ENCODE measurements around the gene RNF13. TPM values are rescaled to one million over a fixed set of nuclear protein-coding genes. Genes with fewer than 3 reads are reported as not detected.

Gene RNF13
- total RNA-seq, 1 experiment from 2014 or later = 76.9 TPM

DNA sequence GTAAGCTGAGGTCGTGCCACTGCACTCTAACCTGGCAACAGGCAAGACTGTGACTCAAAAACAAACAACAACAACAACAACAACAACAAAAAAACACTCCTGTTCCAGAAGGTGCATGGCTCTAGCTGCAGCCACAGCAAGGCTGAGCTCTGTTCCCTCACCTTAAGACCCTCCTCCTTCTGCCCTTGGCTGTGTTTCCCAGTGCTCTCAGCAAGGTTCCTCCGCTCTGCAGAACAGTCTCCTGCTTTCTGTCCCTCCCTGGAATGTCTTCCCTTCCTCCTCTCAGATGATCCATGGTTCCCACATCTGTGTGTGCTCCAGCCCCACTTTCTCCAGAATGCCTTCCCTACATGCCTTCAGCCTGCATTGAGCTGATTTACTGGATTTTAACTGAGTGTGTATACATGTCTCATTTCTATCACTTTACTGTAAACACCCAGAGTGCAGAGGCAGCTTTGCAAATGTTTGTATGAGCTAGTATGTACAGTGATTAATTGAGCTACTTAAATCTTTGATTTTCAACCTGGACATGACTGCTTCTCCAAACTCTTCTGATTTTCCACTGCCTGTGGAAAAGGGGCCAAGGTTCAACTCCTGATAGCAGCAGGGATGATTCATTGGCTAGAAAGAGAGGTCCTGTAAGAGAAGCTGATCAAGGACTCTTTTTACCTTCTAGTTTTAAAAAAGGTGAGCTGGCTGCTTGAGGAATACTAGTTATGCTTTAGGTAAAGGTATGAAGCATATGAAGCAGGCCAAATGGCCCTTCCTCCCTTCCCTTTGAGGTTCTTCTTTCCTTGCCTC, 35.4 kb upstream of the RNF13 start:
- BruUV-seq (replicated peaks) = no TSS peak
- H3K27me3 ChIP-seq (ENCODE audit: control insufficient read depth, insufficient read depth, low read length) = no peaks in the 10 kb centered on the region
- ATAC-seq (no peak), DNase-seq (ENCODE audit: low read depth, low spot score) (no peak)
- CTCF ChIA-PET = interaction anchor here (0.5 to 1.8 kb wide), 3 partner anchors 11 to 510 kb away, joined by 4 to 7 read pairs (median 6); no protein-coding TSS in a partner anchor
- H3K9me3 ChIP-seq (ENCODE audit: control insufficient read depth, insufficient read depth, low read depth, low read length) = no peaks in the 10 kb centered on the region
- no peaks in the 10 kb centered on the region for H3K4me1 ChIP-seq (ENCODE audit: control insufficient read depth, insufficient read depth, low read length)
- intact Hi-C loops (cut with micrococcal nuclease; ENCODE audit: unreplicated experiment) = no loop called here
- TF ChIP-seq, protein P1, sequence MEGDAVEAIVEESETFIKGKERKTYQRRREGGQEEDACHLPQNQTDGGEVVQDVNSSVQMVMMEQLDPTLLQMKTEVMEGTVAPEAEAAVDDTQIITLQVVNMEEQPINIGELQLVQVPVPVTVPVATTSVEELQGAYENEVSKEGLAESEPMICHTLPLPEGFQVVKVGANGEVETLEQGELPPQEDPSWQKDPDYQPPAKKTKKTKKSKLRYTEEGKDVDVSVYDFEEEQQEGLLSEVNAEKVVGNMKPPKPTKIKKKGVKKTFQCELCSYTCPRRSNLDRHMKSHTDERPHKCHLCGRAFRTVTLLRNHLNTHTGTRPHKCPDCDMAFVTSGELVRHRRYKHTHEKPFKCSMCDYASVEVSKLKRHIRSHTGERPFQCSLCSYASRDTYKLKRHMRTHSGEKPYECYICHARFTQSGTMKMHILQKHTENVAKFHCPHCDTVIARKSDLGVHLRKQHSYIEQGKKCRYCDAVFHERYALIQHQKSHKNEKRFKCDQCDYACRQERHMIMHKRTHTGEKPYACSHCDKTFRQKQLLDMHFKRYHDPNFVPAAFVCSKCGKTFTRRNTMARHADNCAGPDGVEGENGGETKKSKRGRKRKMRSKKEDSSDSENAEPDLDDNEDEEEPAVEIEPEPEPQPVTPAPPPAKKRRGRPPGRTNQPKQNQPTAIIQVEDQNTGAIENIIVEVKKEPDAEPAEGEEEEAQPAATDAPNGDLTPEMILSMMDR (IDR thresholded peaks at IDR 0.05) = no peak
- no peak for TF ChIP-seq POLR2AphosphoS5 (IDR thresholded peaks at IDR 0.05; ENCODE audit: low read depth, low read length)
- TF ChIP-seq, protein P2, sequence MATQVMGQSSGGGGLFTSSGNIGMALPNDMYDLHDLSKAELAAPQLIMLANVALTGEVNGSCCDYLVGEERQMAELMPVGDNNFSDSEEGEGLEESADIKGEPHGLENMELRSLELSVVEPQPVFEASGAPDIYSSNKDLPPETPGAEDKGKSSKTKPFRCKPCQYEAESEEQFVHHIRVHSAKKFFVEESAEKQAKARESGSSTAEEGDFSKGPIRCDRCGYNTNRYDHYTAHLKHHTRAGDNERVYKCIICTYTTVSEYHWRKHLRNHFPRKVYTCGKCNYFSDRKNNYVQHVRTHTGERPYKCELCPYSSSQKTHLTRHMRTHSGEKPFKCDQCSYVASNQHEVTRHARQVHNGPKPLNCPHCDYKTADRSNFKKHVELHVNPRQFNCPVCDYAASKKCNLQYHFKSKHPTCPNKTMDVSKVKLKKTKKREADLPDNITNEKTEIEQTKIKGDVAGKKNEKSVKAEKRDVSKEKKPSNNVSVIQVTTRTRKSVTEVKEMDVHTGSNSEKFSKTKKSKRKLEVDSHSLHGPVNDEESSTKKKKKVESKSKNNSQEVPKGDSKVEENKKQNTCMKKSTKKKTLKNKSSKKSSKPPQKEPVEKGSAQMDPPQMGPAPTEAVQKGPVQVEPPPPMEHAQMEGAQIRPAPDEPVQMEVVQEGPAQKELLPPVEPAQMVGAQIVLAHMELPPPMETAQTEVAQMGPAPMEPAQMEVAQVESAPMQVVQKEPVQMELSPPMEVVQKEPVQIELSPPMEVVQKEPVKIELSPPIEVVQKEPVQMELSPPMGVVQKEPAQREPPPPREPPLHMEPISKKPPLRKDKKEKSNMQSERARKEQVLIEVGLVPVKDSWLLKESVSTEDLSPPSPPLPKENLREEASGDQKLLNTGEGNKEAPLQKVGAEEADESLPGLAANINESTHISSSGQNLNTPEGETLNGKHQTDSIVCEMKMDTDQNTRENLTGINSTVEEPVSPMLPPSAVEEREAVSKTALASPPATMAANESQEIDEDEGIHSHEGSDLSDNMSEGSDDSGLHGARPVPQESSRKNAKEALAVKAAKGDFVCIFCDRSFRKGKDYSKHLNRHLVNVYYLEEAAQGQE (IDR thresholded peaks at IDR 0.05; ENCODE audit: insufficient read depth in 1 of 2, low read depth in 2 of 2, low read length in 1 of 2) = no peak
- H3K4me3 ChIP-seq (ENCODE audit: low read depth in 2 of 2, low read length in 2 of 2) = no peak overlapping the region
- in situ Hi-C loops (cut with HindIII; ENCODE audit: low pct_unique_long_range_greater_than_20kb, low sequenced_read_pairs) = no loop called here
- no peak overlapping the region for H3K27ac ChIP-seq (ENCODE audit: low read length)
- POLR2A ChIA-PET = no interaction called here
- no peaks in the 10 kb centered on the region for H3K36me3 ChIP-seq (ENCODE audit: control insufficient read depth, insufficient read depth, low read length)

DNA sequence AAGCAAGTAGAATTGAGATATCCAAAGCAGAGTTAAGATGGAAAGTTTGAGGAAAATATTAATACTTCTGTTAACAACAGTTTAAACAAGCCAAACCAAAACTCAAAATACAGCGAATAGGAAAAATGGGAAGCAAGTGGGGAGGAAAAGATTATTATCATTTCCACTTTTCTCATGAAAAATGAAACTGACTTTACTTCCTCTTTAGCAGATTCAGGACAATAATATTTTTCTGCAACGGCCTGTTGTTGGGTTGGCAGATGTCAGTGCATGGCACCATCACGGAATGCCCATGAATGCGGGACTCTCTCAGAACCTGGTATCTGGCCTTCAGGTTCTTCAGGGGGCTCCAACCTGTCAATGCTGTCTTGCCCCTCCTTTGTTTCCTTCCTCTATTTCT, 31.8 kb upstream of the RNF13 start:
- ChIA-PET CTCF (no interaction called here), POLR2A (no interaction called here)
- intact Hi-C loops (cut with micrococcal nuclease; ENCODE audit: unreplicated experiment) = no loop called here

More for the DNA sequence above, 31.8 kb upstream of the RNF13 start:
- Histone ChIP-seq H3K27ac (ENCODE audit: low read length) (no peak overlapping the region), H3K36me3 (ENCODE audit: control insufficient read depth, insufficient read depth, low read length) (no peaks in the 10 kb centered on the region), H3K9me3 (ENCODE audit: control insufficient read depth, insufficient read depth, low read depth, low read length) (no peaks in the 10 kb centered on the region), H3K4me3 (ENCODE audit: low read depth in 2 of 2, low read length in 2 of 2) (no peak overlapping the region), H3K4me1 (ENCODE audit: control insufficient read depth, insufficient read depth, low read length) (no peaks in the 10 kb centered on the region), H3K27me3 (ENCODE audit: control insufficient read depth, insufficient read depth, low read length) (no peaks in the 10 kb centered on the region)
- DNase-seq (ENCODE audit: low read depth, low spot score) (no peak), ATAC-seq (no peak)
- in situ Hi-C loops (cut with HindIII; ENCODE audit: low pct_unique_long_range_greater_than_20kb, low sequenced_read_pairs) = no loop called here
- no TSS peak for BruUV-seq (replicated peaks)
- TF ChIP-seq, protein P2 (IDR thresholded peaks at IDR 0.05; ENCODE audit: insufficient read depth in 1 of 2, low read depth in 2 of 2, low read length in 1 of 2) = no peak
- TF ChIP-seq TCF7L2 (IDR thresholded peaks at IDR 0.05; ENCODE audit: low read depth, low read length) (no peak), SIN3A (IDR thresholded peaks at IDR 0.05; ENCODE audit: borderline replicate concordance, insufficient read depth, low read depth, low read length) (no peak), POLR2AphosphoS5 (IDR thresholded peaks at IDR 0.05; ENCODE audit: low read depth, low read length) (no peak)
- TF ChIP-seq, protein P1 (IDR thresholded peaks at IDR 0.05) = no peak

All from Panc1 (cell line).